Activated effector memory CD4-positive, alpha-beta T cell treated with Interleukin-2 at 50 U/mL for 16 hours (primary cell): Measurements from ENCODE around the gene DHX36.

ENCODE experiments used
- DNase-seq: peaks from one replicate; pipeline ENCODE4 v3.0.0-alpha.2; 2020

The DHX36 gene

DNA sequence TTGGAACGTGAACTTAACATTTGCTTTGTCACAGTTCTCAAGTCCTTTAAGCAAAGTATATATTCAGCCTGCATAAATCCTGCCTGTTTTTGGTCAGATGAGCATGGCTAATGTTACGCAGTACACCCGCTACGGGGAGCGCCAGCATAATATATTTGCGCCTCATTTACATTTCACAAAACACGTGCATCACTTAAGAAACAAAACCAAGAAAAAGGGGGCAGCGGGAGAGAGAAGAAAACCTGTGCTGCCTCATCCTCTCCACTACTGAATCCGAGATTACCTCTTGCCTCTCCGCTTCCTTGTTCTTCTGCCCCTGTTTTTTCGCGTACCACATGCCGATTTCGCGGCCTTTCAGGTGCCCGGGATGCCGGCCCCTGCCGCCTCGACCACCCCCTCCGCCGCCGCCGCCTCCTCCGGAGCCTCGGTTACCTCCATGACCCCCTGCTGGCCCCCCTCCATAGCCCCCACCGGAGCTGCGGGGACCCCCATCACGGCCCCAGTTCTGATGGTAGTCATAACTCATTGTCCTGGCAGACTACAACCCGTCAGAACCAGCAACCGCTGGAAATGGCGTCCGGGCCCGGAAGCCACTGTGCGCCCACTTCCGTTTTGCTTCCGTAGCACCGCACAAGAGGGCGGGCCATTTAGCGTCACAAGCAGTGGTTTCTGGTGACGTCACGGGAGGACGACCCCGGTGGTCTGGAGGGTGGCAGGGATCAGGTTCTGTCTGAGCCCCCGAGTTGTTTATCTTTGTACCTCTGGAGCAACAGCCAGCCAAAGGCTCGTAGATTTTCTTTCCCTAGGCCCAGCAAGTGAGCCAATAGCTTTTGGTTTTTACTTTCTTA is at the start of gene DHX36:
Gene DHX36 (minus strand): TSS at position 597 of the 848 bp plus-strand sequence. CDS start 71 bp downstream, at position 526.
- peak; percentile 82 for DNase-seq

- no peak for DNase-seq
Measured at GRCh38 chr3:154367221-154367620, 42.9 kb upstream of the DHX36 start.

GRCh38 chr3:154364849-154365248 is 40.6 kb upstream of the DHX36 start:
- DNase-seq: no peak

- no peak for DNase-seq
Measured at GRCh38 chr3:154361099-154361498, 36.8 kb upstream of the DHX36 start.

DNA sequence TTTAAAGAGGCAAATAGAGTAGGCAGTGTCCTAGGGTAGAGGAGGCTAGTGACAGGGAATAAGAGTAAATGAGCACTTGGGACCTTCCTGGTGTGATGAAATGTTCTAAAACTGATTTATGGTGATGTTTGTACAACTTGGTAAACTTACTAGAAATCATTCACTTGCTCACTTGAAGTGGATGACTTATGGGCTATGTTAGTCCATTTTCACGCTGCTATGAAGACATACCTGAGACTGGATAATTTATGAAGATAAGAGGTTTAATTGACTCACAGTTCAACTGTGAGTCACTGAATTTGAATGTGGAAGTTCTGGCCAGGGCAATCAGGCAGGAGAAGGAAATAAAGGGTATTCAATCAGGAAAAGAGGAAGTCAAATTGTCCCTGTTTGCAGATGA is 31.7 kb upstream of the DHX36 start:
- DNase-seq: no peak

- no peak for DNase-seq
Measured at GRCh38 chr3:154349223-154349622, 24.9 kb upstream of the DHX36 start.

- no peak for DNase-seq
Measured at GRCh38 chr3:154345422-154346122, 21.3 kb upstream of the DHX36 start.

GRCh38 chr3:154338570-154338969 is 14.3 kb upstream of the DHX36 start:
- DNase-seq: no peak

DNA sequence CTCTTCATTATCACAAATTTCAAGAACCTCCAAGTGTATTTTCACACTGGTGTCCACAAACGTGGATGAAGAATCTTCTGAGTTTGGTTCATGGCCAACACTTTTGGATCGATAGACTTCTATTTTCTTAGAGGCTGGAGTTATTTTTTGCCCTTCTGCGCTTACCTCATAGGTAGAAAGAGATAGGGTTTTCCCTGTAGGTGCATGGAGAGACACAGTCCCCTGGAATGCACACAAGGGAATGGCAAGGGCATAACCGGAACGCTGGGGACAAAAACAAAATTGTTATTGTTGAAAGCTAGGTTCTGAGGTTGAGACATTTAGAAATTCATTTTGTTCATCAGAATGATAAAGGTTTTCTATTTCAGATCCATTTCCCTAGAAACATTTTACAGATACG is 13.7 kb upstream of the DHX36 start:
- no peak for DNase-seq

DNA sequence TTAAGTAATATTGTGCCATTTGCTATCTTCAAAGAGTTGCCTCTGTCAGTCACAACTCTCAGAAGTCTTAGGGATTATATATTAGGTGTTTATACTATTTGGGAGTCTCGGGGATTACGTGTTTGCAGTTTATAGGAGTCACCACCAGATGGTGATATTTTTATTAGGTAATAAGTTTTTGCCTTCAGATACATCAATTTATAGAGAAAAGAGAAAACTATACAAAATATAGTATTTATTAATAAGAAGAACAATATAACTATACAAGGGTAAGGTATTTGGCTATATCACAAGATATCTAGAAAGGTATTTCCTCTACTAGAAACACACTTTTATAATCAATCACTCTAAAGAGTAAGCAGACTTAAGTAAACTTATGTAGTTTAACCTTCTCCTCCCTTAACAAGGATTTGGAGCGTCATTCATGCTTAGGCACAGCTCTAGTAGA is 10.7 kb upstream of the DHX36 start:
- no peak for DNase-seq

DNA sequence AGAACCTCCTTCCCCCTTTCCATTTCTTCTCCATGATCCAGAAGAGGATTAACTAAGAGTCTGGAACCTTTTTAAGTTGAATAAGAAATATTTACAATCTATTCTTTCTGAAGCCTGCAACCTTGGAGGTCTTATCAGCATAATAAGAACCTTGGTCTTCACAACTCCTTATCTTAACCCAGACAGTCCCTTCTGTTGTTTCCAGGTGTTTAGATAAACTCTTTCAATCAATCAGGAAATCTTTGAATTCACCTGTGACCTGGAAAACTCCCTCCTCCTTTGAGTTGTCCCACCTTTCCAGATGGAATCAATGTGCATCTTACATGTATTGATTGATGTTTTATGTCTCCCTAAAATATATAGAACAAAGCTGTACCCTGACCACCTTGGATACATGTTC is 3.6 kb upstream of the DHX36 start:
- no peak for DNase-seq

DNA sequence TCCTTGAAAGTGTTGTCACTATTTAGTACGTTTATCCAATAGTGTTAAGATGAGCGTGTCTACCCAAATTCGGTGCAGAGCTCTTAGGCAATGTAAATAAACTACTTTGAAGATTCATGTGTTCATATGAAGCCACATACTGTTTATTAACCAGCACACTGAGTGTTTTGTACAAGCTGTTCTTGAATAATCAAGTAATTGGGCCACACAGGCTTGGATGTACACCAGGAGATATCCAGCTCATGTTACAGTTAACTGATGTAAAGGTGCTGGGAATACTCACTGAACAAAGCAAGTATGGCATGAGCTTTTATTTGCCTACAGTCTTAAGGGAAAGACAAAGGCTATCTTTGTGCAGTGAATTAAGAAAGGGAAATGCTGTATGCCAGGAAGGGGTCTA is 632 bp upstream of the DHX36 start:
- DNase-seq: no peak

- DNase-seq: no peak
Measured at GRCh38 chr3:154316974-154317767, 7.1 kb downstream of the DHX36 start.

DNA sequence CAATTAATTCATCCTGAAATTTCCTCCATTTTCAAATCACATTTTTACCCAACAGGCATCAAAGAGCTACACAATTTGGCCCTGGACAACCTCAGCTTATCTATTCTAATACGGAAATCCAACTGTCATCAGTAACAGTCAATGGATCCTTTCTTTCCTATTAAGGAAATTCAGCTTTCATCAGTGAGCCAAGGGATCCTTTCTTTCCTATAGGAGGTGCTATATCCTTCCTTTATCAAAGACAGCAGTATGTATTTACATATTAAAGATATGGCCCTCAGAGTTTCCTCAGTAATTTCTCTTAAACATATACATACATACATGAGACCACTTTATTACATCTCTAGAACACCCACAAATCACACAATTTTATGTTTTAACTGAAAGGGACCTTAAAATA is 10.1 kb downstream of the DHX36 start:
- no peak for DNase-seq

DNA sequence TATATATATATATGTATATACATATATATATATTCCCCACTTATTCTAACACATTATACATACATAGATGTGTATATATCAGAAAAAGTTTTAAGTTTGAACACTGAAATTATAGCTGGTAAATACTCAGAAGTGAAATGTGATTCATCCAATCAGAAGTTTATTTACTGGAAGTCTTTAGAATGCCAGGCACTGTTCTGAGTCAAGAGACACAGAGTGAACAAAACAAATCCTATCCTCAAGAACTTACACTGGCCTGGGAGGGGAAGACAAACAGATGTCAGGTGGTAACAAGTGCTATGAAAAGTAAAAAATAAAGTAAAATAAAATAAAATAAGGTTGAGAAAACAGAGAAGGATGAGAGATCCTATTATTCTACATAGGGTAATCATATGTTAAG is 13.4 kb downstream of the DHX36 start:
- DNase-seq: no peak

DNA sequence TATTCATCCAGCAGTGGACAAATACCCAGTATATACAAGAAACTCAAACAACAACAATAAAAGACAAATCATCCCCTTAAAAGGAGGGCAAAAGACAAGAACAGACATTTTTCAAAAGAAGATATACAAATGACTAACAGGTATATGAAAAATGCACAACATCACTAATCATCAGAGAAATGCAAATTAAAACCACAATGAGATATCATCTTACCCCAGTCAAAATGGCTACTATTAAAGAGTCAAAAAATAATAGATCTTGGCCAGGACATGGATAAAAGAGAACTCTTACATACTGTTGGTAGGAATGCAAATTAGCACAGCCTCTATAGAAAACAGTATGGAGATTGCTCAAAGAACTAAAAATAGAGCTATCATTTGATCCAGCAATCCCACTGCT is 16.9 kb downstream of the DHX36 start:
- no peak for DNase-seq

GRCh38 chr3:154304936-154305335 is 19.4 kb downstream of the DHX36 start:
- DNase-seq: no peak

GRCh38 chr3:154304116-154304786 is 20.0 kb downstream of the DHX36 start:
- DNase-seq: no peak

DNA sequence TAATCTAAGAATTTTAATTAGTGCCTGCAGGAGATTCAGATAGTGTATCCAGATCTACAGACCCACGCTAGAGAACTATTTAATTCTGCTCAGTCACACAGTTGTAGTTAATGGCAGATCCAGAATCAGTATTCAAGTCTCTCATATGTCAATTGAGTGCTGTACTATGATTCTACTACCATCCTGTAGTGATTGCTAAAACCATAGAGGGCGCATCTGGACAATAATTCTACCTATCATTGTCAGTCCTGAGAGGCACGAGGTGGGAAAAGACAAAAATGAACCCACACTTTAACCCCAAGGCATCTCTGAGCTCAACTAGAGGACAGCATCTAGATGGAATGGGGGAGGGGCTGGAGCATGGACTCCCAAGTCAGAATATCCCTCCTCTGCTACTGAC is 22.7 kb downstream of the DHX36 start:
- DNase-seq: no peak

- no peak for DNase-seq
Measured at GRCh38 chr3:154294016-154294415, 30.3 kb downstream of the DHX36 start.

DNA sequence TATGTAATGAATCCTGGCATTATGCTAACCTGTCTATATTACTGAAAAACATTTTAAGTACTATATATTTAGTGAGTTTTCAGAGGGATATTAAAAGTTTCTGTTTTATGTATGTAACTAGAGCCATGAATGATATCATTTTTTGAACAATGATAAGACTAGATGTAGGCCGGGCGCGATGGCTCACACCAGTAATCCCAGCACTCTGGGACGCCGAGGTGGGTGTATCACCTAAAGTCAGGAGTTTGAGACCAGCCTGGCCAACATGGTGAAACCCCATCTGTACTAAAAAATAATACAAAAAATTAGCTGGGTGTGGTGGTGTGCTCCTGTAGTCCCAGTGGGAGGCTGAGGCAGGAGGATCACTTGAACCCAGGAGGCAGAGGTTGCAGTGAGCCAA is 34.1 kb downstream of the DHX36 start:
- DNase-seq: no peak

DNA sequence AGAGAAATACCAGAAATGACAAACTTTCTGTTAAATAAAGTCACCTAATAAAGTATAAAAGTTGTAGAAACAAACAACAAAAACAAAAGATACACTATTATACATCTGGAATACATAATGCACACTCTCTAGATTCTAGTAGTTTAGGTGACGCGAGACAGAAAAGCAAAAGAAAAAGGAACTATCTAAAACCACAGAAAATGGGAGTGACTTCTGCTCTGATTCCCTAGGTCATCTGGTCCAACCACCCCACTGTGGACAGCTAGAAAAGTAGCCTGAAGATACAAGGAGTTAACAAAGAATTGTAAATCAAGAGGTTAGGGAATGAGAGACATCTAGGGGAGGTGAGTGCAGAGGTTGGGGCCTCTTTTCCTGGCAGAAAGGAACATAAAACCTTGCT is 39.1 kb downstream of the DHX36 start:
- DNase-seq: no peak

DNA sequence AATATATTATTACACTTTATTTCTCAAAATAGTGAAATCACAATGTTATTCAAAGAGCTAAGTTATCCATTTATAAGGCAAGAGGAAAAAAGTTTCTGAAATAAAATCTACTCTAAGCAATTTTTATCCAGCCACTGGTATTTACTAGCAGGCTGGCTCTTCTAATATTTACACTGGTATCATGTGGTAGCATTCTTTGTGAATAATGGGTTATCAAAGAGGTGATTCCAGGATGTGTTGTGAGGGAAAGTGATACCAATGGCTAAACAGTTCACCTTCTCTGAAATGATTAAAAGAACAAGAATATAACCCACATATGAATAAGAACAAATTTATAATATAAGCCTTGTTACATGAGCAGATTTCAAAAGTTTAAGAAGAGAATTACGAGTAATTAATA is 44.1 kb downstream of the DHX36 start:
- DNase-seq: no peak
